PFSK-1 (cell line): Measurements from ENCODE around the gene SDCCAG8.

Source experiments
- POLR2AphosphoS5 ChIP-seq: IDR thresholded peaks from 2 replicates; pipeline ENCODE4 v1.6.1; 2012; ENCODE audit warnings: low read depth, mild to moderate bottlenecking, control low read depth, low read length, moderate library complexity
- SIN3A ChIP-seq: IDR thresholded peaks from 2 replicates; pipeline ENCODE4 v1.6.1; 2012; ENCODE audit warnings: mild to moderate bottlenecking, low read length, moderate library complexity, borderline replicate concordance; ENCODE audit not compliant: insufficient read depth
- TAF1 ChIP-seq: IDR thresholded peaks from 2 replicates; pipeline ENCODE4 v1.6.1; 2012; ENCODE audit warnings: low read length, control low read depth, borderline replicate concordance; ENCODE audit not compliant: insufficient read depth

- TF ChIP-seq POLR2AphosphoS5, result no peak
- TF ChIP-seq SIN3A, result no peak
- no peak for TF ChIP-seq TAF1
Observed at GRCh38 chr1:243408479-243408878, 152.6 kb downstream of the SDCCAG8 start.
